Activated CD8-positive, alpha-beta memory T cell treated with anti-CD3 and anti-CD28 coated beads, Interleukin-2, amount 50 U/mL, for 4 hours (primary cell): Measurements from ENCODE around the gene MAP1LC3C.
"Not testable (repeated sequence)": the region's sequence is repeated elsewhere in the genome, so short reads cannot be mapped to it uniquely, and the experiment has no call there.

ENCODE experiments used
- DNase-seq: peaks from one replicate; pipeline ENCODE4 v3.0.0-alpha.2; 2020

Gene MAP1LC3C

DNA sequence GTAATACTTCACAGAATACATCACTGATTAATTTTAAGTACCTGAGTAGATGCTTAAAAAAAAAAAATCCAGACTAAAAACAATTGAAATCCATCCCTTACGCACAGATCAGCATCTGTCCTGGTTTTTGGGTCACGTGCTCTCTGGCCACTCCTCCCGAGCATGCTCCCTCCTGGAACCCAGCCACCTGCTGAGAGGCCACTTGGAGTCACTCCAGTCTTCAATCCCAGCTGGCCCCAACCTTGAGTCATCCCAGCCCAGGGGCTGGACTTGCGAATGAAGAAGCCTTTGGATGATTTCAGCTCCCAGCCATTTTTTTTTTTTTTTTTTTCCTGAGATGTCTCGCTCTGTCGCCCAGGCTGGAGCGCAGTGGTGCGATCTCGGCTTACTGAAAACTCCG, 8.9 kb downstream of the MAP1LC3C start:
- DNase-seq = no peak

- DNase-seq = not testable (repeated sequence)
Measured at GRCh38 chr1:241988389-241988930, 10.4 kb downstream of the MAP1LC3C start.

DNA sequence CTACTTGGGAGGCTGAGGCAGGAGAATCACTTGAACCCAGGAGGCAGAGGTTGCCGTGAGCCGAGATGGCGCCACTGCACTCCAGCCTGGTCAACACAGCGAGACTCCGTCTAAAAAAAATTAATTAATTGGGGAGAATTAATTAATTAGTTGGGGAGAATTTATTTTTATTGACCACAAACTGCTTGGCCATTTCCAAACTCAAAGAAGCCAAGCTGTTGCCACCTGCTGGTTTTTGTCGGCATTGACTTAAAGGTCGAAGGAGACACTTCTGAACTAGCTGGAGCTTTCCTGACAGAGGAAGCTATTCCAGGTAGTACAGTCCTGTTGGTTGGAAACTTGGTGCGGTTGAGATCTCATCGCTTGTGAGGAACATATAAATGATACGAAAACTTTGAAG, 13.1 kb downstream of the MAP1LC3C start:
- DNase-seq = no peak

GRCh38 chr1:241979926-241980325, 19.0 kb downstream of the MAP1LC3C start:
- DNase-seq = no peak

DNA sequence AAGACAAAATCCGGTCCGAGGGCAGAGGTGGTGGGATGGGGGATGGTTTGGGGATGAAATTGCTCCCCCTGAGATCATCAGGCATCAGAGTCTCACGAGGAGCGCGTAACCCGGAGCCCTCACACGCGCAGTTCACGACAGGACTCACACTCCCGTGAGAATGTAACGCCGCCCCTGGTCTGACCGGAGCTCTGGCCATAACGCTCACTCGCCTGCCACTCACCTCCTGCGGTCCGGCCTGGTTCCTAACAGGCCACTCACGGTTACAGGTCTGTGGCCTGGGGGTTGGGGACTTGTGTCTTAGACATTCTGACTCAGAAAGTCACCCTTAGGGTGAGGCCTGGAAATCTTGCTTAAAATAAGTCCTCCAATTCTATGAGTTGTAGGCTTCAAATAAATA, 19.8 kb downstream of the MAP1LC3C start:
- DNase-seq = no peak

DNA sequence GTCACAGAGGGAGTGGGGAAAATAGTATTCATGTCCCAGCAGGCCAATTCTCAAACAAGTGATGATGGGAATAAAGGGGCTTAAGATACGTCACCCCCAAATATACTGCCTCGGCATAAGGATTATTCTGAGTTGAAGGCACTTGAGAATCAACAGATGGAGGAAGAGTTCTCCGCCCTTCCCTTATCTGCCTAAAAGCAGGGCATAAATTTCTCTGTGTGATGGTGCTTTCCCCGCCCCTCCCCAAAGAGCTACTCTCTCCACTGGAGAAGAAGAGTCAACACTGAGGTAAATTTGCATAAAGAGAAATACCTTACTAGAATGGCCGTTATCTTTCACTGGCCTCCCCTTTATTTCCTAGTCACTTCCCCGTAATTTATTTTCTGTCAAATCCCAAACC, 22.7 kb downstream of the MAP1LC3C start:
- DNase-seq = no peak

DNA sequence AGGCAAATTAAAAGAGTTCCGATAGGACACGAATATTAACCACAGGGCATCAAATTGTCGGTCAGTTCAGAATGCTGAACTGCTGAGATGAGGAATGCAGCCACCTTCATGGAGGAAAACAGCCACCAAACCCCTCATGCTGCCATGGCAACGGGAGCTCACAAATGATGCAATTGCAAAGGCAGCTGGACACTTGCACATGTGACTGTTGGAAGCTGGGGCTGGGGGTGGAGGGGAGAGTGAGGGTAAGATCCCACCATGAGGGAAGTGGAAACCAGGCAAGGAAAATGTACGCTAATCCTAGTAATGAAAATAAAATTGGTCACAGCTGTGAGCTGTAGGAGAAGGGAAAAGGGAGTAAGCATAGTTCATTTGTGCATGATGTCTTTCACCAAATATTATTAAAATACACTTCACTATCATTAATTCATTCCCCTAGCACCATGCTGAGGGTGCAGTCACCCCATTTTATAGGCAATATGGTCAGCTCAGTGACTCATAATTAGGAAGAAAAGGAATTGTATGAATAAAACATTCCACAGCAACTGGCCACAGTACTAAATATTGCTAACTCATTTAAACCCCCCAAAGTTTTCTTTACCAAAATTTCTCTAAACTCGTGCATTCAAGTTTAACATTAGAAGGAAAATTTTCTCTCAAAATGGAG, 26.1 kb downstream of the MAP1LC3C start:
- DNase-seq = no peak

DNA sequence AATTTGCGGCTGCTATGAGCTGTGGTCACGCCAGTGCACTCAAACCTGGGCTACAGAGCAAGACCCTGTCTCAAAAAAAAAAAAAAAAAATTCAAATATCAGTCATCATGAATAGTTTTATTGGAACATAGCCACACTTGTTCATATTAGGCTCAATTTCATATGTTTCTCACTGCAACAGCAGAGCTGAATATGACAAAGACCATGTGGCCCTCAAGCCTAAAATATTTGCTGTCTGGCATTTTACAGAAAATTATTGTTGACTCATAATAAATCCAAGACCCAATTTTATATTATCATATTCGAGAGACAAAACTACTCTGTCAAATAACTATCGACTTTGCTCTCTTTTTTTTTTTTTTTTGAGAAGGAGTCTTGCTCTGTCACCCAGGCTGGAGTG, 30.3 kb downstream of the MAP1LC3C start:
- no peak for DNase-seq

GRCh38 chr1:241964550-241965282, 34.2 kb downstream of the MAP1LC3C start:
- no peak for DNase-seq

DNA sequence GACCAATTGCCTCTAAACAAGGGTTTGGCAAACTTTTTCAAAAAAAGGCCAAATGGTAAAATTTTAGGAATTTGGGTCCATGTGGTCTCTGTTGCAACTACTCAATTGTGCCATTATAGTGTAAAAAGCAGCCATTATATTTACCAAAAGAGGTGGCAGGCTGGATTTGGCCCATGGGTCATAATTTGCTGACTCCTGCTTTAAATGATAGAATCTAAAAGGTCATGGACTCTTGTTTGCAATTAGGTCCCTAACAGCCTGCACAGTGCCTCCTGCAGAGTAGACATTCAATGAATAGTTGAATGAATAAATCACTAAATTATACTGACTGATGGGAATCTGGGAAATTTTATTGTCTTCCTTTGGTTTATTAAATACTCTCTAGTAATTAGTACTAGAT, 35.2 kb downstream of the MAP1LC3C start:
- no peak for DNase-seq

DNA sequence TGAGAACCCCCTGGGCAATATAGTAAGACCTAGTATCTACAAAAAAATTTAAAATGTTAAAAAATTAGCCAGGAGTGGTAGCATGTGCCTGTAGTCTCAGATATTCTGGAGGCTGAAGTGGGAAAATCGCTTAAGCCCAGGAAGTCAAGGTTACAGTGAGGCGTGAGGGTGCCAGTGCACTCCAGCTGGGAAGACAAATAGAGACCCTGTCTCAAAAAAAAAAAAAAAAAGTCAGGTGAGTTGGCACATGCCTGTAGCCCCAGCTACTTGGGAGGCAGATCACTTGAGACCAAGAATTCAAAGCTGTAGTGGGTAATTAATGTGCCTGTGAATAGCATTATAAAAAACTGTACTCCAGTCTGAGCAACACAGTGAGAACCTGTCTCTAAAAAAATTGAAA, 36.7 kb downstream of the MAP1LC3C start:
- no peak for DNase-seq

DNA sequence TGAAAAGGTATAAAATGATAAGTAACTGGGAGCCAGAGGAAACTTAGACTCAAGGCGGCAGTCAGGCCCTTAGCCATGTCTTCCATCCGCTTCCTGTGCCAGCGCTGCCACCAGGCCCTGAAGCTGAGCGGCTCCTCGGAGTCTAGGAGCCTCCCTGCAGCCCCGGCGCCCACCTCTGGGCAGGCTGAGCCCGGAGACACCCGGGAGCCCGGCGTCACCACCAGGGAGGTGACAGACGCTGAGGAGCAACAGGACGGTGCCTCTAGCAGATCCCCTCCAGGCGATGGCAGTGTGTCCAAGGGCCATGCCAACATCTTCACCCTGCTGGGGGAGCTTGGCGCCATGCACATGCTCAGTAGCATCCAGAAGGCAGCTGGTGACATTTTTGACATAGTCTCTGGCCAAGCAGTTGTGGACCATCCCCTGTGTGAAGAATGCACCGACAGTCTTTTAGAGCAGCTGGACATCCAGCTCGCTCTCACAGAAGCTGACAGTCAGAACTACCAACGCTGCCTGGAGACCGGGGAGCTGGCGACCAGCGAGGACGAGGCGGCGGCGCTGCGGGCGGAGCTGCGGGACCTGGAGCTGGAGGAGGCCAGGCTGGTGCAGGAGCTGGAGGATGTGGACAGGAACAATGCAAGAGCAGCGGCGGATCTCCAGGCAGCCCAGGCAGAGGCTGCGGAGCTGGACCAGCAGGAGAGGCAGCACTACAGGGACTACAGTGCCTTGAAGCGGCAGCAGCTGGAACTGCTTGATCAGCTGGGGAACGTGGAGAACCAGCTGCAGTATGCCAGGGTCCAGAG, 41.0 kb downstream of the MAP1LC3C start, which contains the start of gene BECN2:
BECN2 (plus strand) TSS at position 76 of the 803 bp plus-strand sequence; CDS start at position 76, 0 bp downstream.
- DNase-seq = no peak

GRCh38 chr1:241950390-241950789, 48.5 kb downstream of the MAP1LC3C start:
- no peak for DNase-seq

DNA sequence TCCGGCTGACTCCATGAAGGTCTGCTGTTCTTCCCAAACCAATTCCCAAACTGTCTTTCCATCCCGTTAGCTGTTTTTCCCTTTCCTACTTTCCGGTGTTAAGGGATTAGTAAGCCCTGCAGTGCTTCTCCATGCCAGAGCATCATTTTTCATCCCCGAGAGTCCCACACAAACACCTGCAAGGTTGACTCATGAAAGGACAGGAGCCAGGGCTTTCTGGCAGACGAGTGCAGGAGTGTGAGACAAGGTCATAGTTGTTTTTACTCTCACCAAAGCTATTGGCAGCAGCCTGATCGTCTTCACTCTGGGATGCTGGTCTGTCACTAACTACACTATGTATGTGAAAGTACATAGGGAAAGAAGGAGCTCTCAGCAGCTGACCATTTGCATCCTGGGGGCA, 51.5 kb downstream of the MAP1LC3C start:
- no peak for DNase-seq
